Hepatocyte (in vitro differentiated cells): Measurements from ENCODE around the gene DNAJB13. TPM values are rescaled to one million over a fixed set of nuclear protein-coding genes. Genes with fewer than 3 reads are reported as not detected.

Experiments used
- DNase-seq: peaks from one replicate; pipeline ENCODE4 v3.0.0-alpha.2; 2016; ENCODE audit warnings: low spot score
- H2AFZ ChIP-seq: fragments of 200-600 bp; sonication (generic); 2 replicates; pipeline ENCODE4 v1.6.0; 2016; ENCODE audit warnings: antibody characterized with exemption, mild to moderate bottlenecking
- H3K27ac ChIP-seq: fragments of 200-600 bp; sonication (generic); 2 replicates; pipeline ENCODE4 v1.5.1; 2016; ENCODE audit warnings: mild to moderate bottlenecking
- H3K27me3 ChIP-seq: fragments of 200-600 bp; sonication (generic); 2 replicates; pipeline ENCODE4 v1.6.1; 2016
- H3K36me3 ChIP-seq: fragments of 200-600 bp; sonication (generic); replicated peaks from 2 replicates; pipeline ENCODE4 v1.5.1; 2016; ENCODE audit warnings: low read depth; ENCODE audit not compliant: insufficient read depth
- H3K4me1 ChIP-seq: fragments of 200-600 bp; sonication (generic); 2 replicates; pipeline ENCODE4 v1.5.1; 2016; ENCODE audit warnings: mild to moderate bottlenecking, moderate library complexity; ENCODE audit not compliant: insufficient read depth
- H3K4me2 ChIP-seq: fragments of 200-600 bp; sonication (generic); 2 replicates; pipeline ENCODE4 v1.6.0; 2016
- H3K4me3 ChIP-seq: fragments of 200-600 bp; sonication (generic); 2 replicates; pipeline ENCODE4 v1.5.1; 2016; ENCODE audit warnings: mild to moderate bottlenecking
- H3K79me2 ChIP-seq: fragments of 200-600 bp; sonication (generic); 2 replicates; pipeline ENCODE4 v1.6.0; 2017; ENCODE audit warnings: mild to moderate bottlenecking
- H3K9me2 ChIP-seq: fragments of 200-600 bp; sonication (generic); replicated peaks from 2 replicates; pipeline ENCODE4 v1.6.0; 2017; ENCODE audit warnings: mild to moderate bottlenecking; ENCODE audit not compliant: insufficient read depth
- H3K9me3 ChIP-seq: fragments of 200-600 bp; sonication (generic); 2 replicates; pipeline ENCODE4 v1.5.1; 2016; ENCODE audit warnings: low read depth, mild to moderate bottlenecking
- H4K20me1 ChIP-seq: fragments of 200-600 bp; sonication (generic); 2 replicates; pipeline ENCODE4 v1.6.0; 2016; ENCODE audit warnings: mild to moderate bottlenecking; ENCODE audit not compliant: insufficient read depth, poor library complexity, severe bottlenecking
- CTCF ChIP-seq: fragments of 200-600 bp; sonication (generic); IDR thresholded peaks from 2 replicates; pipeline ENCODE4 v1.5.1; 2016; ENCODE audit warnings: antibody characterized with exemption, mild to moderate bottlenecking; ENCODE audit not compliant: poor library complexity
- EZH2 ChIP-seq: fragments of 200-600 bp; sonication (generic); IDR thresholded peaks from 2 replicates; pipeline ENCODE4 v1.6.1; 2016; ENCODE audit warnings: antibody characterized with exemption, mild to moderate bottlenecking, borderline replicate concordance
- EZH2phosphoT487 ChIP-seq: fragments of 200-600 bp; sonication (generic); IDR thresholded peaks from one replicate; pipeline ENCODE4 v1.6.1; 2018; ENCODE audit warnings: antibody characterized with exemption, mild to moderate bottlenecking, low read depth, moderate library complexity; ENCODE audit not compliant: unreplicated experiment, severe bottlenecking
- WGBS: methylation state at CpG from one replicate; pipeline ENCODE4 v1.1.6; 2016; ENCODE audit warnings: low lambda C conversion rate; ENCODE audit errors: missing lambda C conversion rate; 5-methylcytosine and 5-hydroxymethylcytosine counted together
- polyA plus RNA-seq: library from polyadenylated mRNA; unstranded; fragments of >200 nt; fragmentation: Nextera tagmentation; extraction: Ambion mirVana; gene quantifications from 2 replicates; pipeline ENCODE4 v1.2.1, GENCODE V29; 2016
- total RNA-seq: library from RNA; depleted of rRNA; stranded (reverse); fragments of >200 nt; gene quantifications from 2 replicates; pipeline ENCODE4 v1.2.3, GENCODE V29; 2014

The DNAJB13 gene
- total and polyA plus RNA-seq, 2 experiments from 2014 or later, result 0.70 TPM; not detected in 1

DNA sequence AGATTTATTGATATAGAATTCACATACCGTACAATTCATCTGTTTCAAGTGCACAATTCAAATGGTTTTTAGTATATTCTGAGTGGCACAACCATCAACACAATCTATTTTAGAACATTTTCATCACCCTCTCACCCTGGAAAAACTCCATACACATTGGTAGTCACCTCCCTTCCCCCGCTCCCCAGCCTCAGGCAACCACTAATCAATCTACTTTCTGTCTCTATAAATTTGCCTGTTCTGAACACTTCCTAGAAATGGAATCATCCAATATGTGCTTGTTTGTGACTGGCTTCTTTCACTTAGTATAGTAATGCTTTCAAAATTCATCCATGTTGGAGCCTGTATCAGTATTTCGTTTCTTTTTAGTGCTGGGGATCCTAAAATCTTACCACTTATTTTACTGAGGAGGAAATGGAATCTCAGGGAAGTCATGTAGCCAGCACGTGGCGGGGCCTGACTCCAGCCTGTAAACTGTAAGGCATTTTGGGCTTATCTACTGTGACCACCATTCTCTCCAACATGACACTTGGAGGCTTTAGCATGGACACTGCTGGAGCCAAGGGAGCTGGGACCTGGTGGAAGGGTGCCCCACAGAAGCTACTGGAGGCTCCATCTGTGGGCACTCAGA, 59.0 kb downstream of the DNAJB13 start:
- Histone ChIP-seq H3K36me3 (no peaks in the 10 kb centered on the region), H3K4me3 (no peak overlapping the region), H3K9me3 (no peaks in the 10 kb centered on the region), H3K9me2 (no peaks in the 10 kb centered on the region), H2AFZ (no peak overlapping the region), H3K4me2 (no peak overlapping the region), H3K79me2 (no peaks in the 10 kb centered on the region), H3K27me3 (no peaks in the 10 kb centered on the region), H4K20me1 (no peaks in the 10 kb centered on the region), H3K4me1 (no peaks in the 10 kb centered on the region), H3K27ac (no peak overlapping the region)
- 86% methylated on average over 5 of the region's 5 CpGs for WGBS
- TF ChIP-seq EZH2, result no peak
- no peak for DNase-seq

DNA sequence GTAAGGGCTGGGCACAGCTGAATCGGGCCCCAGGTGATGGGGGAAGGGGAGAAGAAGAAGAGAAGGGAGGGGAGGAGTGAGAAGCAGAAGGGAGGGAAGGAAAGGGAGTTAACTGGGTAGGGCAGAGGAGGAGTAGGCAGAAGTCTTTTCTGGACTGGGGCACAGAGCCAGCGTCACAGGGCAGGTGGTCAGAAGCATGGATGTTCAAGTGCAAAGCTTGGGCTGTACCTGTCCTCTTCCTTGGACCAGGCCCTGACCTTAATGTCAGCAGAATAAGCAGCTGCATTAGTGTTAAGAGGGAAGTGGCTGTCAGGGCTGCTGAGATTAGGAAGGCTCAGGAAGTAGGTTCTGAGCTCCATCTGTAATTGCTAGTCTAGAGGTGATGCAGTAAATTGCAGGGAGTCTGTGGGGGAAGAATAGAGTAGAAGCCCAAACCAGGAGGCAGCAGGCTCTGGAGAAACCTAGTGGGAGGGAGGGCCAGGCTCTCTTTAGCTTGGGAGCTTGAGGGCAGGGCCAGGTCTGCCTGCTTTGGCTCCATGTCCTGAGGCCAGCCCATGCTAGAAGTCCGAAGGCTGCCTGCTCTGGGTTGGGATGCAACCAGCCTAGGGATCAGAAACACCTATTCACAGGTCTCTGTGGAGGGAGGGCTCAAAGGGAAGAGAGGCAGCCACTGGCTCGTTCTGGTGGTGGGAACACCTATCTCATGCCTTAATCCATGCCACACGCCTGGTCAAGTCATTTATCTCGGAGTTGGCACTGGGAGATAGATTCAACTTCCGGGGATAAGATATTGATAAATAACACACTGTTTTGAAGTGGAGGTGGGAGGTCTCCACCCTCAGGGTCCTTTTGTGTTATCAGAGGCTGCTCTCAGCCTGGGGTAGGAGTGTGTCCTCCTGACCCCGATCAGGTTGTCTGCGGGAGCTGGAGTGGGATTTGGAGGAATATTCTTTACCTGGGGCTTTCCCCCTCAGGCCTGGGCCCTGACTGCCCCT, 59.8 kb downstream of the DNAJB13 start:
- TF ChIP-seq EZH2, result no peak
- TF ChIP-seq EZH2phosphoT487, result no peak
- TF ChIP-seq CTCF, result no peak
- Histone ChIP-seq H3K4me1 (no peaks in the 10 kb centered on the region), H3K4me3 (no peak overlapping the region), H3K79me2 (no peaks in the 10 kb centered on the region), H3K27me3 (no peaks in the 10 kb centered on the region), H3K27ac (no peak overlapping the region), H2AFZ (no peak overlapping the region), H3K9me3 (no peaks in the 10 kb centered on the region), H4K20me1 (no peaks in the 10 kb centered on the region), H3K9me2 (no peaks in the 10 kb centered on the region), H3K36me3 (no peaks in the 10 kb centered on the region), H3K4me2 (no peak overlapping the region)
- WGBS, result 84% methylated on average over 9 of the region's 9 CpGs
- no peak for DNase-seq

- Histone ChIP-seq H3K27ac (no peak overlapping the region), H3K79me2 (no peaks in the 10 kb centered on the region), H3K9me2 (no peaks in the 10 kb centered on the region), H3K4me2 (no peak overlapping the region), H2AFZ (no peak overlapping the region), H4K20me1 (no peaks in the 10 kb centered on the region), H3K4me1 (no peaks in the 10 kb centered on the region), H3K36me3 (no peaks in the 10 kb centered on the region), H3K27me3 (no peaks in the 10 kb centered on the region), H3K9me3 (no peaks in the 10 kb centered on the region), H3K4me3 (no peak overlapping the region)
- no peak for TF ChIP-seq EZH2phosphoT487
- no peak for TF ChIP-seq CTCF
- no peak for TF ChIP-seq EZH2
- WGBS, result 86% methylated on average over 8 of the region's 8 CpGs
- no peak for DNase-seq
Measured at GRCh38 chr11:74011360-74012073, 60.7 kb downstream of the DNAJB13 start.
